Loucy (cell line): ENCODE data around the gene IGF2.

Experiments
- EZH2phosphoT487 ChIP-seq: fragments of 200-600 bp; IDR thresholded peaks from 2 replicates; pipeline ENCODE4 v1.6.1; 2018; ENCODE audit warnings: antibody characterized with exemption, mild to moderate bottlenecking, moderate library complexity, borderline replicate concordance
- TF ChIP-seq, protein P1 (sequence below): fragments of 200-600 bp; sonication (generic); conservative IDR thresholded peaks from 2 replicates; pipeline ENCODE4 v1.5.1; 2014; ENCODE audit warnings: mild to moderate bottlenecking, antibody characterized with exemption, low read length

DNA sequence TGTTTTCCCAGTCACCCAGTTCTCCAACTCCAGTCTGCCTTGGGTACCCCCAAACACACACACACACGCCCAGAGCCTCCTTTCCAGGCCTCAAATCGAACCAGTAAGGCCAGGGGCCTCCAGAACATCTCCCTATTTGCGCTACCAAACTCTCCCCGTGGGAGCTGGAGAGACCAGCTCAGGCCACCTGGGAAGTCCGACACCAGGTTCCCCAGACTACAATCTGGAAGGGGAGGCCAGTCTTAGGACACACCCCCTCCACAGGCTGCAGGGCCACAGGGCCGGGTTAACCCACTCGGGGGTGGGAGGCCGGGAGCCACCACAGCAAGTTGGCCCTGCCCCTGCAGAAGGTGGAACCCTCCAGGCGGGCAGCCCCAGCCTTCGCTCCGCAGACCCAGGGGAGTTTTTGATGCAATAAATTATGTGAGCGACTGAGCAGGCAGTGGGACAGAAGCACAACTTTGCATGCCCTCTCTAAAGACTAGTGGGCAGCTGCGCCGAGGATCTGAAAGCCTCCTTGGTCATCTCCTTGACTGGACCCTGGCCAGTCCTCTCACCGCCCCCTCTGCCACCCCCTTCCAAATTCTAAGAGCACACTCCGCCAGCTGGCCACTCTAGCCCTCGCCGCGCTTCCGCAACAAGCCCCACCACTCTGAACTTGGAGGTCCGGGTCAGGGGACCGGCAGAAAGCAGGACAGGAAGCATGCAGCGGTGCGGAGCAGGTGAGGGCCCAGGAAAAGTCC, 2.8 kb downstream of the IGF2 start:
- TF ChIP-seq, protein P1, sequence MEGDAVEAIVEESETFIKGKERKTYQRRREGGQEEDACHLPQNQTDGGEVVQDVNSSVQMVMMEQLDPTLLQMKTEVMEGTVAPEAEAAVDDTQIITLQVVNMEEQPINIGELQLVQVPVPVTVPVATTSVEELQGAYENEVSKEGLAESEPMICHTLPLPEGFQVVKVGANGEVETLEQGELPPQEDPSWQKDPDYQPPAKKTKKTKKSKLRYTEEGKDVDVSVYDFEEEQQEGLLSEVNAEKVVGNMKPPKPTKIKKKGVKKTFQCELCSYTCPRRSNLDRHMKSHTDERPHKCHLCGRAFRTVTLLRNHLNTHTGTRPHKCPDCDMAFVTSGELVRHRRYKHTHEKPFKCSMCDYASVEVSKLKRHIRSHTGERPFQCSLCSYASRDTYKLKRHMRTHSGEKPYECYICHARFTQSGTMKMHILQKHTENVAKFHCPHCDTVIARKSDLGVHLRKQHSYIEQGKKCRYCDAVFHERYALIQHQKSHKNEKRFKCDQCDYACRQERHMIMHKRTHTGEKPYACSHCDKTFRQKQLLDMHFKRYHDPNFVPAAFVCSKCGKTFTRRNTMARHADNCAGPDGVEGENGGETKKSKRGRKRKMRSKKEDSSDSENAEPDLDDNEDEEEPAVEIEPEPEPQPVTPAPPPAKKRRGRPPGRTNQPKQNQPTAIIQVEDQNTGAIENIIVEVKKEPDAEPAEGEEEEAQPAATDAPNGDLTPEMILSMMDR, result no peak
- no peak for TF ChIP-seq EZH2phosphoT487
